SK-N-SH (cell line): ENCODE results near the gene SPTB. TPM values are rescaled to one million over a fixed set of nuclear protein-coding genes. Genes with fewer than 3 reads are reported as not detected.

Source experiments
- CTCF ChIA-PET: fragments of 300-600, 350-600 bp; formaldehyde crosslinking; extraction: SDS; loops from one replicate; lab custom pipeline; 2021; lab: Yijun Ruan, JAX
- POLR2A ChIA-PET: fragments of 350-600 bp; sonication (Branson Sonifier 250); formaldehyde crosslinking; extraction: SDS; loops from one replicate; lab custom pipeline; 2020; ENCODE audit warnings: antibody characterized with exemption, inconsistent platforms; lab: Yijun Ruan, JAX
- DNase-seq: peaks from one replicate; pipeline ENCODE4 v3.0.0; 2012
- H2AFZ ChIP-seq: fragments of 200-600 bp; sonication (generic); 2 replicates; pipeline ENCODE4 v1.8.1; 2016; ENCODE audit warnings: antibody characterized with exemption, mild to moderate bottlenecking, low read depth
- H3F3A ChIP-seq: fragments of 200-600 bp; sonication (generic); replicated peaks from 2 replicates; pipeline ENCODE3; 2016; ENCODE audit warnings: antibody characterized with exemption, mild to moderate bottlenecking; ENCODE audit not compliant: insufficient read depth
- H3K27ac ChIP-seq, 2 experiments: fragments of 200-500 bp in 1 of 2; fragments of 200-600 bp in 1 of 2; sonication (Bioruptor generic) in 1 of 2; sonication (generic), shearing (Covaris generic) in 1 of 2; 2 replicates each; pipeline versions ENCODE4 v1.5.1 to v1.6.1; 2014 to 2016; ENCODE audit warnings: low read depth in 2 of 2, inconsistent platforms in 1 of 2, low read length in 1 of 2, mild to moderate bottlenecking in 1 of 2, mixed read lengths in 1 of 2
- H3K27me3 ChIP-seq: fragments of 200-600 bp; sonication (generic), shearing (Covaris generic); 2 replicates; pipeline ENCODE4 v1.6.1; 2016; ENCODE audit warnings: mixed run types; ENCODE audit not compliant: insufficient read depth
- H3K36me3 ChIP-seq, 2 experiments: fragments of 200-500 bp in 1 of 2; fragments of 200-600 bp in 1 of 2; sonication (Bioruptor generic) in 1 of 2; sonication (generic) in 1 of 2; replicated peaks in 1 of 2; 2 replicates each; pipeline versions ENCODE3 to v1.5.1; 2014 to 2016; ENCODE audit warnings: low read length in 1 of 2, mild to moderate bottlenecking in 1 of 2; ENCODE audit not compliant: insufficient read depth in 2 of 2, control insufficient read depth in 1 of 2
- H3K4me1 ChIP-seq, 2 experiments: fragments of 200-500 bp in 1 of 2; fragments of 200-600 bp in 1 of 2; sonication (Bioruptor generic) in 1 of 2; sonication (generic), shearing (Covaris generic) in 1 of 2; 2 replicates each; pipeline versions ENCODE4 v1.5.1 to v1.6.1; 2014 to 2016; ENCODE audit warnings: low read depth in 1 of 2, low read length in 1 of 2, mixed run types in 1 of 2; ENCODE audit not compliant: insufficient read depth in 2 of 2, control insufficient read depth in 1 of 2
- H3K4me2 ChIP-seq: fragments of 200-600 bp; sonication (generic), shearing (Covaris generic); 2 replicates; pipeline ENCODE4 v1.6.1; 2017; ENCODE audit warnings: mixed run types
- H3K4me3 ChIP-seq, 2 experiments: fragments of 200-500 bp in 1 of 2; fragments of 200-600 bp in 1 of 2; sonication (Bioruptor generic) in 1 of 2; sonication (generic), shearing (Covaris generic) in 1 of 2; 2 replicates each; pipeline versions ENCODE4 v1.5.1 to v1.8.1; 2014 to 2016; ENCODE audit warnings: low read depth in 2 of 2, inconsistent platforms in 1 of 2, low read length in 1 of 2, mild to moderate bottlenecking in 1 of 2, mixed read lengths in 1 of 2, moderate library complexity in 1 of 2
- H3K79me2 ChIP-seq: fragments of 200-600 bp; sonication (generic); 2 replicates; pipeline ENCODE4 v1.8.1; 2017; ENCODE audit warnings: mild to moderate bottlenecking; ENCODE audit not compliant: insufficient read depth
- H3K9ac ChIP-seq: fragments of 200-600 bp; sonication (generic); 2 replicates; pipeline ENCODE4 v1.6.1; 2017; ENCODE audit warnings: mixed run types
- H3K9me2 ChIP-seq: fragments of 200-600 bp; sonication (generic); 2 replicates; pipeline ENCODE4 v1.6.1; 2017; ENCODE audit warnings: mixed run types
- H3K9me3 ChIP-seq: fragments of 200-600 bp; sonication (generic); 2 replicates; pipeline ENCODE4 v1.6.1; 2017; ENCODE audit warnings: mixed run types, mild to moderate bottlenecking, moderate library complexity
- H4K20me1 ChIP-seq: fragments of 200-600 bp; sonication (generic); 2 replicates; pipeline ENCODE4 v1.6.1; 2017; ENCODE audit warnings: mild to moderate bottlenecking, mixed run types; ENCODE audit not compliant: insufficient read depth
- CTCF ChIP-seq: fragments of 200-600 bp; sonication (generic); IDR thresholded peaks from 2 replicates; pipeline ENCODE4 v1.6.1; 2017; ENCODE audit warnings: antibody characterized with exemption, mild to moderate bottlenecking, moderate library complexity
- GABPA ChIP-seq: IDR thresholded peaks from 2 replicates; pipeline ENCODE4 v1.4.0; 2012; ENCODE audit warnings: low read depth, mild to moderate bottlenecking
- JUND ChIP-seq: IDR thresholded peaks from 2 replicates; pipeline ENCODE4 v1.4.0; 2012
- MAX ChIP-seq: IDR thresholded peaks from 2 replicates; pipeline ENCODE4 v1.4.0; 2012; ENCODE audit warnings: low read depth
- NRF1 ChIP-seq: IDR thresholded peaks from 2 replicates; pipeline ENCODE4 v1.6.1; 2012; ENCODE audit warnings: low read depth, mild to moderate bottlenecking, low read length
- REST ChIP-seq: IDR thresholded peaks from 2 replicates; pipeline ENCODE4 v1.6.1; 2012; ENCODE audit warnings: mild to moderate bottlenecking, low read depth, low read length, moderate library complexity
- SIN3A ChIP-seq: IDR thresholded peaks from 2 replicates; pipeline ENCODE4 v1.6.1; 2012; ENCODE audit warnings: low read depth, mild to moderate bottlenecking, low read length, moderate library complexity, borderline replicate concordance
- TAF1 ChIP-seq: IDR thresholded peaks from 2 replicates; pipeline ENCODE4 v1.6.1; 2012; ENCODE audit warnings: low read depth, mild to moderate bottlenecking, low read length, moderate library complexity, borderline replicate concordance
- TCF12 ChIP-seq: IDR thresholded peaks from 2 replicates; pipeline ENCODE4 v1.4.0; 2012
- USF2 ChIP-seq: fragments of 150-350 bp; IDR thresholded peaks from 2 replicates; pipeline ENCODE4 v1.6.1; 2017; ENCODE audit warnings: antibody characterized with exemption, low read length, low read depth, borderline replicate concordance
- ZBTB33 ChIP-seq: IDR thresholded peaks from 2 replicates; pipeline ENCODE4 v1.4.0; 2012; ENCODE audit warnings: low read depth, borderline replicate concordance
- WGBS: methylation state at CpG from one replicate; pipeline ENCODE4 v1.1.6; 2017; ENCODE audit warnings: low lambda C conversion rate; 5-methylcytosine and 5-hydroxymethylcytosine counted together
- polyA plus RNA-seq, 3 experiments: library from polyadenylated mRNA; depleted of rRNA; stranded (reverse); fragments of >200 nt; gene quantifications; 2 replicates each; pipeline ENCODE4 v1.2.3, GENCODE V29; 2012

The SPTB gene
- polyA plus RNA-seq, 1 of the 3 experiments (the other 2 are of a cell fraction) = 0.15 TPM

GRCh38 chr14:64753999-64754398, 125.7 kb downstream of the SPTB start:
- no peak for DNase-seq
- Histone ChIP-seq H3F3A (peaks cover 10% of the 10 kb centered on the region), H4K20me1 (no peaks in the 10 kb centered on the region), H3K36me3 (no peaks in the 10 kb centered on the region), H3K9ac (no peak overlapping the region), H3K4me2 (no peak overlapping the region), H3K4me3 (no peak overlapping the region), H3K27me3 (no peaks in the 10 kb centered on the region), H3K79me2 (no peaks in the 10 kb centered on the region), H3K9me3 (no peaks in the 10 kb centered on the region), H3K27ac (no peak overlapping the region), H2AFZ (no peak overlapping the region), H3K9me2 (no peaks in the 10 kb centered on the region), H3K4me1 (peaks cover 12 to 17% of the 10 kb centered on the region in 2 experiments)
- POLR2A ChIA-PET = no interaction called here
- TF ChIP-seq TAF1 (no peak), ZBTB33 (no peak), MAX (no peak), GABPA (no peak), SIN3A (no peak), USF2 (no peak), NRF1 (no peak), JUND (no peak), REST (no peak), CTCF (no peak), TCF12 (no peak)
- CTCF ChIA-PET = no interaction called here
- 100% methylated on average over 4 of the region's 4 CpGs for WGBS
